HG02588 (cell line): ENCODE measurements around the gene RAB3C.
"Not testable (repeated sequence)": the region's sequence is repeated elsewhere in the genome, so short reads cannot be mapped to it uniquely, and the experiment has no call there.

Experiments
- ATAC-seq: cut with Tn5 transposase; IDR thresholded peaks from one replicate; pipeline ENCODE4 v1.9.1; 2021; ENCODE audit warnings: mild to moderate bottlenecking, moderate library complexity; ENCODE audit not compliant: unreplicated experiment

The RAB3C gene

DNA sequence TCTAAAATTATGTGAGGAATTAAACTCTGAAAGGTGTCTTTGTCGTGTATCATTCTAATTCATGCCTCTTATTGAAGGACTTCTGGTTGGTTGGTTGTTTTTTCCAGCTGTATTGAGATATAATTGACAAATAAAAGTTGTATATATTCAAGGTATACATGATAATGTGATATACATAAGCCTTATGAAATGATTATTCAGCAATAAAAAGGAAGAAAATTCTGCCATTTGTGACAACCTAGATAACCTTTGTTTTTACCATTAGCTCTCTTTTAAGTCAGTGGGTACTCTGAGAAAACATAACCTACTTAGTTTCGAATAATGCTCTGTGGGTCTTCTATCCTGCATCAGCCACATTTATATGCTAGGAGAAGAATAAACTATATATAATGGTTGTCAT is 89.6 kb downstream of the RAB3C start:
- no peak for ATAC-seq

DNA sequence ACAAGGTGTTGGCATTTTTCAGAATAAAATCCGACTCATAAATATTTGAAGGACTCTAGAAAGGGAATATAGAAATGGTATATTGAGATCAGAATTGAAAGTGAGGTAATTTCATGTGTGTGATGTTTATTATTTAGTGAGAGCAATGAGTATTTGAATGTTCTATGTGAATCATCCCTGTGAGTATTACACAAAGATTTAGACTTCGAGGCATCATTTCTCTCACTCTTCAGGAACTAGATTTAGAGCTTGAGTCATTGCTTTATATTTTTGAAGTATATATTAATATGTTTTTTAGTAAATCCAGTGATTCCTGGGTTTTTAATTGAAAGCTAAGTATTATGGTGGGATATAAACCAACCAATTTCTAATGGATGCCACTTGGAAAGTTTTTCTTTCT is 91.2 kb downstream of the RAB3C start:
- no peak for ATAC-seq

DNA sequence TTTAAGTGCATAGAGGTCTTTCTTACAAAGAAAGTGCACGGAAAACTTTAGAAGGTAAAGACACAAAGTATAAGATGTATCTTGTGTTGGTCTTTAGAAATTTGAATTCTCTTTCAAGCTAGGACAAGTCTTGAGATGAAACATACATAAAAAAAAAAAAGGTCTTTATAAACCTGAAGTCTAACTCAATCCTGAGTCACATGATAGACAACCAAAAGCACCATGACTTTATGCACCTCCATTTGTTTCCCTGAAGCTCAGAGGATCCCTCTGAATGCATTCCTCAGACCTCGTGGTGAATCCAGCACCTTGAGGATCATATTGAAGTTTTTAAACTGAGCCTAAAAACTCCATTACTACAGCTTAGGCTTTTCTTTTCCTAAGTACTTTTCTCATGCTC is 91.8 kb downstream of the RAB3C start:
- no peak for ATAC-seq

DNA sequence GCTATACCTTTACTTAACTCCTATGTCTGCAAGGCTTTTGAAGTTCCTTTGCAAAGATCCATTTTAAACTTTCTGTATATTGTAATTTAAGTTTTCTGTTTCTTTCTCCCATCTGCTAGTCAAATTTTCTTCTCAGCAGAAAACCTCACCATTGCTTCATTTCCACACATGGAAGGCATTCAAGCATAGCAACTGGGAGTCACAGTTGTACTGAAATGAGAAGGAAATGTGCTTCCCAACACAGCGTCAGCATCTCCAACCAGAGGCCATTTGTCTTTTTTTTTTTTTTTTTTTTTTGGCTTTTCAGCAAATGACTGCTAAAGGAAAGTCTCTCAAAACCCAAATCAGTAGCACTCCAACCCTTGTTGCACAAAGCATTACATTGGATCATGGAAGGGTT is 92.5 kb downstream of the RAB3C start:
- ATAC-seq, result no peak

DNA sequence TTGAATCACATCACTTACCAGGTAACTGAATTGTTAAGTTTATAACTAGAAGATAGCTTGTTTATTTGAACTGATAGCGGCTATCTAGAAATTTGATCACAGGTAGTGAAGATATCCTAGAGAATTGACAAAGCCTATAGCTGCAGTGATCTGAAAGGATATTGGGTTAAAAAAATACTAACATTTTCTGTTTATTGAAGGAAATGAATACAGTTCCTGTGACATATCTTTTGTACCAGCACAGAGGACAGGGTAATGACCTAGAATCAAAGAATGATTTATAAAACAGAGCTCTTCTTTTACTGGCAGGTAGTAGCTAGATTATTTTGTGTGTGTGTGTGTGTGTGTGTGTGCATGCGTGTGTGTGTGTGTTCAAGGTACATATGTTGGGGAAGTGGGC is 94.8 kb downstream of the RAB3C start:
- ATAC-seq, result no peak

DNA sequence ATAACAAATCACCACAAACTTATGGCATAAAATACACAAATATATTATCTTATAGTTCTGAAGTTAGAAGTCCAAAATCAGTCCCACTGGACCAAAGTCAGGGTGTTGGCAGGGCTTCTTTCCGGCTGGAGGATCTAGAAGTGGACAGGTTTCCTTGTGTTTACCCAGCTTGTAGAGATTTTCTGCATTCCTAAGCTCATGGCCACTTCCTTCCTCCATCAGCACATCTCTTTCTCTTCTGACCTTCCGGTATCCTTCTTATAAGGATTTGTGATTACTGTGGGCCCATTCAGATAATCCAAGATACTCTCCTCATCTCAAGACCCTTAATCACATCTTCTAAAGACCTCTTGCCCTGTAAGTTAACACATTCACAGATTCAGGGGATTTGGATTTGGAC is 97.6 kb downstream of the RAB3C start:
- ATAC-seq, result no peak

DNA sequence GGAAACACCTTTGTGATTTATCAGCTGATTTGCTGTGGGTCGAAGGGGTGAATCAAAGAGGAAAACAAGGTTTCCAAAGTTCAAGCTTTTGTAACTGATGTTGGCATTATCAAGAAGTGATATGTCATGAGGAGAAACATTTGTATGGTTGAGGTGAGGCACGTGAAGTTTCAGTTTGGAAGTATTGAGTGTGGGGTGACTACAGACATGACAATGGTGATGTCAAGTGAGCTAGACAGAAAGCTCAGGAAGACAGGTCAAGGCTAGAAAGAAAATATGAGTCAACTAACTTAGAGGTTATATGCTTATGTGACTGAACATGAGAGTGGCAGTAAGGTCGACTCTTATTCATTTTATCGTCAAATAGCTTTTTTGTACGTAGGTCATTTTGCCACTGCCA is 99.1 kb downstream of the RAB3C start:
- ATAC-seq, result no peak

DNA sequence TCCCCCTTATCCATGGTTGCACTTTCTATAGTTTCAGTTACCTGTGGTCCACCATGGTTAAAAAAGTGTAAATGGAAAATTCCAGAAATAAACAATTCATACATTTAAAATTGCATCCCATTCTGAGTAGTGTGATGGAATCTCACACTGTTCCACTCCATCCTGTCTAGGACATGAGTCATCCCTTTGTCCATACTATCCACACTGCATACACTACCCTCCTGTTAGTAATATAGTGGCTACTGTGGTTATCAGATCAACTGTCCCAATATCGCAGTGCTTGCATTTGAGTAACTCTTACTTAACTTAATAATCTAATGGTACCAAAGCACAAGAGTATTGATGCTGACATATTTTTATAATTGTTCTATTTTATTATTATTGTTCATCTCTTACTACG is 100.7 kb downstream of the RAB3C start:
- no peak for ATAC-seq

DNA sequence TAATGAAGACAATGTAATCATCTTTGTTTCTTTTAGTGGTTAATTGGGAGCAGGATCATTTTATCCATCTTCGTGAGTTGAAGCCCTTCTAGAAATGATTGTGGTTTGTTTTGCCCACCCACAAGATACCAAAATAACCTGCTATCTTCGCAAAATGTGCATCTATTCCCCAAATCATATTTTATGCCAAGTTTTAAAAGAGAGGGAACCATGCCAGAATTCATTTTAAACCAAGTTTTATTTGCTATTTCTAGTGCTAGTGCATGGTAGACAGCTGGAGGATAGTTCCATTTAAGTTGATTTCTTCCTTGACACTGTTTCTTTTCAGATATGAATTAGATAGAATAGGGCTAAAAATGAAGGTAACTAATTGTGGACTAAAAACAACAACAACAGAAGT is 104.2 kb downstream of the RAB3C start:
- ATAC-seq, result no peak

DNA sequence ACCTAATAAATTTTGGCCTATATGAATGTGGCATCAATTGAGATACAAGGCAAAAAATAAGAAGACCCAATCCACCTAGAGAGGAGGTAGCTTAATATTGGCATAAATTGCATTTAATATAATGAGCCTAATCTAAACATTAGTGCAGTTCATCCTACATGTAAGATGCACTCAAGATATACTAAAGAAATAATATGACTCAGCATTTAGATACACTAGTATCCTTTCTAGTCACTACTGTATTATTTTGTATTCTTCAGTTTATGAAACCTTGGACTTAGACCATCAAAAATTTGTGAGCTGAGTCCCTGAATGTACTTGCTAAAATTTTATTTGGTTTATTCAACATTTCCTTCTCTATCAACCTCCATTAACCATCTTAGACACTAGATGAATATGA is 104.7 kb downstream of the RAB3C start:
- no peak for ATAC-seq

DNA sequence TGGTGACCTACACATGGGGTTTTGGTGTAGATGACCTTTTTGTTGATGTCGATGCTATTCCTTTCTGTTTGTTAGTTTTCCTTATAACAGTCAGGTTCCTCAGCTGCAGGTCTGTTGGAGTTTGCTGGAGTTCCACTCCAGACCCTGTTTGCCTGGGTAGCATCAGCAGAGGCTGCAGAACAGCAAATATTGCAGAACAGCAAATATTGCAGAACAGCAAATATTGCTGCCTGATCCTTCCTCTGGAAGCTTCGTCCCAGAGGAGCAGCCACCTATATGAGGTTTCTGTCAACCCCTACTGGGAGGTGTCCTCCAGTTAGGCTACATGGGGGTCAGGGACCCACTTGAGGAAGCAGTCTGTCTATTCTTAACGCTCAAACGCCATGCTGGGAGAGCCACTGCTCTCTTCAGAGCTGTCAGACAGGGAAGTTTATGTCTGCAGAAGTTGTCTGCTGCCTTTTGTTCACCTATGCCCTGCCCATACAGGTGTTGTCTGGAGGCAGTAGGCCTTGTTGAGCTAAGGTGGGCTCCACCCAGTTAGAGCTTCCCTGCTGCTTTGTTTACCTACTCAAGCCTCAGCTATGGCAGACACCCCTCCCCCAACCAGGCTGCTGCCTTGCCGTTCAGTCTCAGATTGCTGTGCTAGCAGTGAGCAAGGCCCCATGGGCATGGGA is 116.3 kb downstream of the RAB3C start:
- not testable (repeated sequence) for ATAC-seq

DNA sequence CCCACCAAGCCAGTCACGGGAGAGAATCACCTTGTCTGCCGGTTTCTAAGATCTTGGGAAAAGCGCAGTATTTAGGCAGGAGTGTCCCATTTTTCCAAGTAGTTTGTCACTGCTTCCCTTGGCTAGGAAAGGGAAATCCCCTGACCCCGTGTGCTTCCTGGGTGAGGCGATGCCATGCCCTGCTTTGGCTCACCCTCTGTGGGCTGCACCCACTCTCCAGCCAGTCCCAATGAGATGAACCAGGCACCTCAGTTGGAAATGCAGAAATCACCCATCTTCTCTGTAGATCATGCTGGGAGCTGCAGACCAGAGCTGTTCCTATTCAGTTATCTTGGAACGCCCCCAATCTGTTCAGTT is 116.9 kb downstream of the RAB3C start:
- no peak for ATAC-seq

DNA sequence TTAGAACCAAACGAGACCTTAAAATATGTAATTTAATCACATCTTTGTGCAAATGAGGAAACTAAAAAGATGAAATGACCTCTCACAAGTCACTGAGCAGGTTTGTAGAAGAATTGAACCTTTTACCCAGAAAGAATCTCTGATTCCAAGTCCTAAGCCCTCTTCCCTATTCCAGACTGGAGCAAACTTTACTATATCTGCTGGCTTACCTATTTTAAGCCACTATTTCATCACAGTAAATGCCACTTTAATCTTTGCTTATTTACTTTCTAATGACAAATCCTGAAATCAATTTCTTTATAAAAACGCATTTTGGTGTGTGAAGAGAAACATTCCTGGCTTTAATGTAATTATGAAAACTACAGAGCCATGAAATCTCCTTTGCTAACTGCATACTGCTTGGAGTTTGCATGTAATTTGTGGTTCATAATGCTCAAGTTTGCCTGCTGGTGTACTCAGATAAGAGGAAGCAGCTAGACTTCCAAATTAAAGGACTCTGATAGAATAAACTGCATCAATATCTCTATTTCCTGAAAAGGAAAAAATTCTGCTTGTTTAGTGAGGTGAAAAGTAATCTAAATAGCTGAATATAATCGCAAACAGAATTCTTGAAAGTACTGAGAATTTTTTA is 121.2 kb downstream of the RAB3C start:
- no peak for ATAC-seq

DNA sequence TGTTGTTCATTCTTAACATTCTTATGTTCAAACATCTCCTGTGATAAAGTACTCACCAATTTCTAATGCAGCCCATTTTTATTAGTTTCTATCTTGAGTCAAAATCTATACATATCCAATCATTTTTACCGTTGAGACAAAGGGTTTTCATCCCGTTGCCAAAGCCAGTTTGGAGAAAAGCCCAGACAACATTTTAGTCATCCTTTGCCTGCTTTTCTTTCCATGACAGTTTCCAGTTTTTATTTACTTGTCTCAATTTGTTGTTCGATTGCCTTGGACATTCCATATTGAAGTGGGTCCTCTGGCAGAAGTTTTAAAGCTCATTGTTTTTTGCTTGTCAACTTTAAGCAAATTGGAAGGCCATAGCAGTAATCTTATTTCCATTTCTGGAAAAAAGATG is 123.9 kb downstream of the RAB3C start:
- ATAC-seq, result no peak

DNA sequence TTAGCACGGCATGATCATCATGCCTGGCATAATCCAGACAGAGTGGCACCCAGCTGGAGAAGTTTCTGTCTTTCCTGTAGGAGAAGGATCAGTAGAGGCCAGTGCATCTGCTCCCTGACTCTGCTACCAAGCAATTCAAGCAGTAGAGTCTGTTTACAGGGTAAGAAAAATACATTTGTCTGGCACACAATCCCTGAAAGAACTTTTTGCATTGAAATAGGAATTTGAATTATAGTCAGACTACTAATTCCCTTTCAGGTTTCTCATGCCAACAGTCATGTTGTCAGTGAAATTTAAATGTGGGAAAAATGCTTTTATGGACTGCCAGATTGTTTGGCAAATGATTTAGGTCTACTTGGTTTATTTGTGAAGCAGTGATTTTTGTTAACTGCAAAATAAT is 125.6 kb downstream of the RAB3C start:
- ATAC-seq, result no peak

DNA sequence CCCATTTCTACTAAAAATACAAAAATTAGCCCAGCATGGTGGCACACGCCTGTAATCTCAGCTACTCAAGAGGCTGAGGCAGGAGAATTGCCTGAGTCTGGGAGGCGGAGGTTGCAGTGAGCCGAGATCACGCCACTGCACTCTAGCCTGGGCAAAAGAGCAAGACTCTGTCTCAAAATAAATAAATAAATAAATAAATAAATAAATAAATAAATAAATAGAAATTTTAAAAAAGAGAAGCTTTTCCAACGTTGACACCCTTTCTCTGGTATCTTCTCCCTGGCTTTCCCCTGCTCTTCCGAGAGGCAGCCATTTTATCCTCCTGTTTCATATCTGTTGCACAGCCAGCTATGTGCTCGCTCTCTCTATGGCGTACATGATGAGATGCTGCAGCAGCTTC is 127.5 kb downstream of the RAB3C start:
- ATAC-seq, result not testable (repeated sequence)

DNA sequence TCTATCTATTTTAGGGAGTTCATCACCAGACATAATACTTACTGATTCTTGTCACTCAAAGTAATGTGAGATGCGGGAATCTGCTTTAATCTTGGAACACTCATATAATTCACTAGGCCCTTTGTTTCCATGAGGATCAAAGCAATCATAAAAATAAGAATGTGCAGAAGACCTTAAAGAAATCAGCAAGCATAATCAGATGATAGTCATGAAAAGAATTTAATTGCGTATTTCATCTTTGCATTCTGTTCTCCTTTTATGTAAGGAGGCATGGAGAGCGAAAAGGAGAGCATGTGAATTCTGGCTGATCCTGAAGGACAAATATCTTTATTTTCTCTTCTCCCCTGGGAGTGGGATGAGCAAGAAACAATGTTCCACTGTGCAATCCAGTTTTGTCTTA is 128.0 kb downstream of the RAB3C start:
- no peak for ATAC-seq

DNA sequence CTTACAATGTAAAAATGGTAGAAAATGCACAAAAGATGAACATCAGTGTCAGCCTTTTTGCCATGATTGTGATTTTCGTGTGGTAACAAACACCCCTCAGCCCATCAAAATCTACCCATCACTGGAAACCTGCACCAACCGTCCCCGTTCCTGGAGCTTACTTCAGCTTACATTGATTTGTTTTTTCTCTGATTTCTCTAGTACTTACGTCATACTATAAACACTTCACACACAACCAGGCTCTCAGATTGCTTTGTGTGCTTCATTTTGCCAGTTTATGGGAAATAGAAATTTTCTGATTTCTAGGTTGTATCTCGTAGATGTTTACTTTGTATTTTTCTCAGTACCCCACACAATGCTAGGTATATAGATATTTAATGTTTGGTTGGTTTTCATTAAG is 129.1 kb downstream of the RAB3C start:
- ATAC-seq, result no peak

DNA sequence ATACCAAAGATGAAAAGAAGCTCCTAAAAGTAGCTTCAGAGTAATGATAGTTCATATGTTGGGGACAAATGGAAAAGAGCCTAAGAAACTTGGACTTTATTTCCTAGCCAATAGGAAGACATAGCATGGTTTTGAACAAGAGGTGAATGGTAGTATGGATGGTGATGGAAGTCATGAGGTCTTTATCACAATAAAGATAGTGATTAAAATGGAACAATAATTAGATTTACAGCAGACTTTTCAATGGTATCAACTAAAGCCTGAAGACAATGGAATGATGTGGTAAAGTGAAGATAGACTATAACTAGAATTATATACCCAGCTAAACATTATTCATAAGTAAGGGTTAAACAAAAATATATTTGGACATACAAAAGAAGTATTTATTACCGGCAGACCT is 131.2 kb downstream of the RAB3C start:
- no peak for ATAC-seq

DNA sequence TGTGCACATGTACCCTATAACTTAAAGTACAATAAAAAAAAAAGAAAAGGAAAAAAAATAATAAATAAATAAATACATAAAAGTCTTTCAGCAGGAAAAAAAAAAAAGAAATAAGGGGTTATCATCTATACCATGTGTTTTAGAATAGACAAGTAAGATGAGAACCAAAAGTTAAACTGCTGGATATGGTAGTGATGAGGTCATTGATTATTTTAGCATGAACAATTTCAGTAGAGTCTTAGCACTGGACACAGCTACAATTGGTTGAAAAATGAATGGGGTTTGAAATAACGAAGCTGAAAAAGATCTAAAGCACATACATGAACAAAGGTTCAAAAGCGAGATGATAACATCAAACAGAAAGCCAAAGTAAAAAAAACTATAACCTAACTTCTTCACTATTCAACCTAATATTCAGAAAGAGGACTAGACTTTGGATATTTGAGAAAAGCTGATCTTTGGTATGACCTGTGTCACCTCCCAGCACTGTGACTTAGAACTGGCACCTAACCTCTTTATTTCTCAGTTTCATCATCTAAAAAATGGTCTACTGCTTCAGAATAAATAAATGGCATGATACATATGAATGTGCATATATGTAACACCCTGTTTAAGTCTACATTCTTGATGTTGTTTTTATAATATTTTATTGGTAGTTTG is 133.3 kb downstream of the RAB3C start:
- ATAC-seq, result no peak

DNA sequence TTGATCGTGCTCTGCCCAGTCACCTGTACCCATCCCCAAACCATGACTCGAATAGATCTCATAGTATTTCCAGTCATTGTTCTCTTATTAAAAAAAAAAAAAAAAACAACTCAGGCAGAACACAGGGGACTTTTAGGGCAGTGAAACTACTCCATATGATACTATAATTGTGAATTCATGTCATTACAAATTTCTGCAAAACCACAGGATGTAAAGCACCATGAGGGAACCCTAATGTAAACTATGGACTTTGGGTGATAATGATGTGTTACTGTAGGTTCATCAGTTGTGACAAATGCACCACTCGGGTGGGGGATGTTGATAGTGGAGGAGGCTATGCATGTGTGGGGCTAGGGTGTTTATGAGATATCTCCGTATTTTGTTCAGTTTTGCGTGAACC is 133.8 kb downstream of the RAB3C start:
- ATAC-seq, result no peak

DNA sequence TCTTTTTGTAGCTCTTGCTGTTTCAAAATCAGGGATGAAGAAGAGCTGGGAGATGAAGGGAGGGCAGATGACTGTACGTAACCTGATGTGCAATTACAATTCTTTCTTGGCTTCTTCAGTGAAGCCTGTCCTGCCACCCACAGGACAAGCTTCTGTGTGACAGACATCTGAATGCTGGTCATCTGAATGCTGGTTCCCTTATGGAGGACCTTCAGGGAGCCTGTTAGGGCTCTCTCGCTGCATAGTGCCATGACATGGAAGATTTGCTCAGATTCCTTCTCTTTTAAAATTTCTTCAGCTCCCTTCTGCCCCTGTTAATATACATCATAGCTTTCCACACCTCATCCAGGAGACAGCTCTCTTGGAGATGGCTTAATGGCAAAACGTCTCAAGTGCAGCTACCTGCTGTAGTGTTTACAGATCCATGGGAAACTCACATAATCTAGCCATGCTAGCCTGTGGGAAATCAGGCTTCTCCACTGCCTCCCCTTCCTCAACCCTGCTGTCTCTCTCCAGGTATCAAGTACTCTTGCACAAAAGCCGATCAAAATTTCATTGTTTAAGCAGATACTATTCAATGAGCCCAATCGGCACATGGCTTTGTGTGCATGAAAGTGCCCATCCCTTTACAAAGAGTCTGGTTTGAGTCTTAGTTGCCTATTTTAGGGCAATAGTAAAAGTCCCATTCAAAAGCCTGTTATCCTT is 134.6 kb downstream of the RAB3C start:
- no peak for ATAC-seq
